Measurements from ENCODE around the gene UCN. TPM values are rescaled to one million over a fixed set of nuclear protein-coding genes. Genes with fewer than 3 reads are reported as not detected.
"Not testable (repeated sequence)": the region's sequence is repeated elsewhere in the genome, so short reads cannot be mapped to it uniquely, and the experiment has no call there.

UCN gene
- total RNA-seq, 2 experiments from 2014 or later, result 2.2 to 2.6 TPM

DNA sequence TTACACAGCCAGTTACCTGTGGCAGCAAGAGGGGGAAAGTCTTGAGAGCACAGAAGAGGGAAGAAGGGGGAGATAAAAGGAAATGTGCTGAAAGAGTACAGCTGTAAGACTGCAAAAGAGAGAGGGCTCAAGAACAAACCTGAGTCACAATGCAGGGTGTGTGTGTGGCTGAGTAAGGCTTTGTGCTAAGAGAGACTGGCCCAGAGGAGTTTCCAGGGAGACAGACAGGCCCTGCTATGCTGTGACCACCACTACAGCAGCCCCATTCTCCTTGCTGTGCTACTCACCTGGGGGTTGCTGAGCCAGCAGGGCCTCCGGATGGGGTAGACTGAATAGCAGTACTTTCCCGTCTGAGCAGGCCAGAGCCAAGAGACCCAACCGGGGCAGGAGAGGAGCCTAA is 27.1 kb upstream of the UCN start:
- Mint-ChIP-seq H3K27ac (no peak overlapping the region), H3K4me1 (ENCODE audit: low read depth) (no peaks in the 10 kb centered on the region), H3K4me3 (no peak overlapping the region), H3K9me3 (ENCODE audit: insufficient read depth) (no peaks in the 10 kb centered on the region), H3K36me3 (ENCODE audit: low read depth) (peaks cover 37% of the 10 kb centered on the region), H3K27me3 (ENCODE audit: low read depth) (no peaks in the 10 kb centered on the region)
- POLR2A ChIA-PET, result interaction anchor here (0.5 kb wide), 1 partner anchor 43 kb away, joined by 3 read pairs; no protein-coding TSS in a partner anchor
- DNase-seq (no peak), ATAC-seq (no peak)
- CTCF ChIA-PET, result no interaction called here

DNA sequence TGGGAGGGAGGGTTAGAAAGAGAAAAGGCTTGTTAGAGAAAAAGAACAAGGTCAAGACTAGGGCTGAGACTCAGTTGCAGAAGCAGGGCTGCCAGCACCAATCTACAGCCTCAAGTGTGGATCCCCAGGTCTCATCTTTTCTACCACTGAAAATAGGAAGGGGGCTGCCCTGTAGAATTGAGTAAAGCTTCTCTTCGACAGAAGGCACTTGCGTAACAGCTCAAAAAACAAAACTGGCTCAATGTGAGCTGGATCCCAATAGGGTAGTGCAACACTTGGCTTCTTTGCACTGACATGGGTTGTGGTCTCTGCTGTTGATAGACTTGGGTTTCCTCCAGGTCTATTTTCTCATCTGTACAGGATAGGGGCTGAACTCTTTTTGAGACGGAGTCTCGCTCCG is 16.5 kb upstream of the UCN start:
- H3K36me3 Mint-ChIP-seq (ENCODE audit: low read depth), result peaks cover 45% of the 10 kb centered on the region
- peak overlapping the region; percentile 4 for H3K27ac Mint-ChIP-seq
- peaks cover 22% of the 10 kb centered on the region for H3K4me1 Mint-ChIP-seq (ENCODE audit: low read depth)
- ChIA-PET CTCF (interaction anchor here (1.1 to 4.2 kb wide), 3 partner anchors 11 to 45 kb away, joined by 3 to 36 read pairs (median 13); partner anchors contain the start of genes EIF2B4 and SNX17), POLR2A (interaction anchor here (1.0 to 1.6 kb wide), 2 partner anchors 12 to 20 kb away, joined by 3 to 7 read pairs; no protein-coding TSS in a partner anchor)
- DNase-seq (no peak), ATAC-seq (no peak)
- no peak overlapping the region for H3K4me3 Mint-ChIP-seq
- H3K27me3 Mint-ChIP-seq (ENCODE audit: low read depth), result no peaks in the 10 kb centered on the region
- H3K9me3 Mint-ChIP-seq (ENCODE audit: insufficient read depth), result no peaks in the 10 kb centered on the region

DNA sequence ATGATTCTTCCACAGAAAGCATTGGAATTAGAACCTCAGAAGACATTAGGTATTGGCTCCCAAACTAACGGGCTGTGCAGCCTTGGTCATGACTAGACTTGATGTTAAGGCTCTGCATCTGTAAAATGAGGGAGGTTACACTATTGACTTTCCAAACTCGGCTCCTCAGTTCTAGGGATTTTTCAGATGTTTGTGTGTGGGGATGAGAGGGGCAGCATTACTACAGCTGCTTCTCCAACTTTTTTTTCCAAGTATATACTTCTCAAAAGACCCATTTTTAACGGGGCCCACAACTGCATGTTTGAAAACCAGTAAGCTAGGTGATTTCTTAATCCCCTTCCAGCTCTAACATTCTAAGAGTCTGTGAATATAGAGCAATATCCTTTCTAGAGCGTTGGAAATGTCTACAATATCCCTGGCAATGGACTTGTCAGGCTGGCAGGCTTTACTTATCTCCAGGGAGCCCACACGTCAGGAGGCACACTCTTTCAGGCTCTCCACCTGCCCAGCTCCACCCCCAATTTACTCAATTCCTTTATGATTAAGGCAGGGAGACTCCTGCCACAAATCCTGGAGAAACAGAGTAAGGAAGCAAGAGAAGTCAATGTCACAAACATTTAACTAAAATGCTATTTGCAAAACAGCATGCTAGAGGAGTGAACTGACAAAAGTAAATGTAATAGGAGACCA is 15.5 kb upstream of the UCN start:
- ATAC-seq (peak; percentile 4), DNase-seq (no peak)
- Mint-ChIP-seq H3K9me3 (ENCODE audit: insufficient read depth) (no peaks in the 10 kb centered on the region), H3K27ac (peak overlapping the region; percentile 98), H3K36me3 (ENCODE audit: low read depth) (peaks cover 38% of the 10 kb centered on the region), H3K4me1 (ENCODE audit: low read depth) (peaks cover 22% of the 10 kb centered on the region), H3K4me3 (peak overlapping the region; percentile 98), H3K27me3 (ENCODE audit: low read depth) (no peaks in the 10 kb centered on the region)
- POLR2A ChIA-PET, result interaction anchor here (0.6 to 2.4 kb wide), 12 partner anchors 10 to 305 kb away, joined by 3 to 15 read pairs (median 6); partner anchors contain the start of genes CCDC121, GPN1, GTF3C2 and ZNF513
- CTCF ChIA-PET, result interaction anchor here (1.3 to 4.2 kb wide), 7 partner anchors 10 to 190 kb away, joined by 3 to 36 read pairs (median 5); partner anchors contain the start of genes EIF2B4, PREB and SNX17

DNA sequence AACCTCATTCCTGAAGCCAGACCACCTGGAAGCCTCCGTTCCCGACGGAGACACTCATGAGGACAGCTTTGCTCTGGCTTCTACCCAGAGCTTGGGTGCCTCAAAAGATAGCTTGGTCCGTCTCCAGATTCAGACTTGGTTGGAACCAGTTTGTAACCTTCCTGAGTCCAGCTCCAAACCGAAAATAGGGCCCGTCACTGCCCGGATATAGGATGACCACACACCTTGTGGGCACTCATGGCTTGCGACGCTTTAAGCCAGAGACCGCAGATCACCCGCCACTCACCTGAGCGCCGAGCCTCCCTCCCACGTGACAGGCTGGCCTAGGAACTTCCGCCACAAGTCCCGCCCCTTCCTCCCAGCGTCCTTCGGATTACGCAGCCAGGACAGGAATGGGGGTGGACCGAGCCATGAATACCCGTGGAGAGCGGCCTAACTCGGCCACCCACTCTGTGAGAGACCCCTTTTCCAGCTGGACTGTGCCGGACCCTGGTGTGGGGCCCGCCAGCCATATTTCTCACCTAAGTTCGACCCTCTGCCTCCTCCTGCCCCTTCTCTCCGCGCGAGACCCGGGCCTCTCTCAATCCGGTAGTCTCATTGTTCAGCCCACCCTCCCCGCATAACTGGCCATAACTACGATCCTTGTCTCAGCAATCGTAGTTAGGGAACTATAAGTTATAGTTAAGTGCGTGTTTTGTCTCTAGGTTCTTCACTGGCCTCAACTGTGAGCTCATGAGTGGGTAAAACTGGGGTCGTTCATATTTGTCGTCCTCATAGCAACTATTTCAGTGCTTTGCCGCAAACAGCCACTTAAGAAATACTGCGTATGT is 14.7 kb upstream of the UCN start, which contains the start of gene MPV17:
TSS of gene MPV17 (minus strand) at position 332 of the 830 bp plus-strand sequence. CDS start 580 bp downstream, outside the sequence.
- H3K4me1 Mint-ChIP-seq (ENCODE audit: low read depth), result peaks cover 22% of the 10 kb centered on the region
- H3K27me3 Mint-ChIP-seq (ENCODE audit: low read depth), result no peaks in the 10 kb centered on the region
- ATAC-seq, result peak; percentile 96
- peaks cover 31% of the 10 kb centered on the region for H3K36me3 Mint-ChIP-seq (ENCODE audit: low read depth)
- DNase-seq, result peak; percentile 92
- no peaks in the 10 kb centered on the region for H3K9me3 Mint-ChIP-seq (ENCODE audit: insufficient read depth)
- H3K27ac Mint-ChIP-seq, result peak within 1 kb of the TSS; percentile 98
- ChIA-PET POLR2A (interaction anchor here (0.6 to 2.4 kb wide), 21 partner anchors 10 to 305 kb away, joined by 3 to 15 read pairs (median 4); partner anchors contain the start of genes CCDC121, EIF2B4, GPN1 and GTF3C2), CTCF (interaction anchor here (0.8 to 4.2 kb wide), 9 partner anchors 11 to 360 kb away, joined by 3 to 36 read pairs (median 4); partner anchors contain the start of genes EIF2B4, PREB and SNX17)
- H3K4me3 Mint-ChIP-seq, result peak within 1 kb of the TSS; percentile 98

DNA sequence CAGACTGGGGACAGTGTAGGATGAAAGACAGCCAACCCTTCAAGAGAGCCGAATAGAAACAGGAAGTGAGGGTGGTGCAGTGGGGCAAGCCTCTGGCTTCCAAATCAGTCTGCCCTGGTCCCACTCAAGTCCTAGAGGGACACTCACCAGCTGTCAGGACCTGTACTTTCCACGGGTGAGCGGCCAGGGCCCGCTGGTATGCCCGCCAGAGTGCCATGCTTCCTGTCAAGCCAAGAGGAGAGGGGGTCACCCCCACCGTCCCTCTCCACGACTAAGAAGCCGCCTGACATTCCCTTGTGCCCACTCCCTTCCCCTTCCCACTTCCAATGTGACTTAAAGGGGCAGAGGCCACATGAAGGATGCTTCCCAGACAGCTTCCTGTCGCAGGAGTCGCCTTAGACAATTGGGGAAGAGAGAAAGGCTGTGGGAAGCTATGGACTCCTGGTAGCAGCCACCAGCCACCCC is 14.1 kb upstream of the UCN start:
- ChIA-PET POLR2A (interaction anchor here (0.7 to 2.4 kb wide), 15 partner anchors 11 to 251 kb away, joined by 3 to 15 read pairs (median 4); partner anchors contain the start of genes EIF2B4, GTF3C2, NRBP1 and OST4), CTCF (interaction anchor here (0.8 to 4.2 kb wide), 8 partner anchors 11 to 361 kb away, joined by 3 to 36 read pairs (median 4); partner anchors contain the start of genes EIF2B4, PREB and SNX17)
- ATAC-seq, result peak; percentile 47
- Mint-ChIP-seq H3K27ac (peak overlapping the region; percentile 98), H3K9me3 (ENCODE audit: insufficient read depth) (no peaks in the 10 kb centered on the region), H3K27me3 (ENCODE audit: low read depth) (no peaks in the 10 kb centered on the region), H3K4me3 (peak overlapping the region; percentile 98), H3K4me1 (ENCODE audit: low read depth) (peaks cover 22% of the 10 kb centered on the region), H3K36me3 (ENCODE audit: low read depth) (peaks cover 27% of the 10 kb centered on the region)
- peak; percentile 36 for DNase-seq

DNA sequence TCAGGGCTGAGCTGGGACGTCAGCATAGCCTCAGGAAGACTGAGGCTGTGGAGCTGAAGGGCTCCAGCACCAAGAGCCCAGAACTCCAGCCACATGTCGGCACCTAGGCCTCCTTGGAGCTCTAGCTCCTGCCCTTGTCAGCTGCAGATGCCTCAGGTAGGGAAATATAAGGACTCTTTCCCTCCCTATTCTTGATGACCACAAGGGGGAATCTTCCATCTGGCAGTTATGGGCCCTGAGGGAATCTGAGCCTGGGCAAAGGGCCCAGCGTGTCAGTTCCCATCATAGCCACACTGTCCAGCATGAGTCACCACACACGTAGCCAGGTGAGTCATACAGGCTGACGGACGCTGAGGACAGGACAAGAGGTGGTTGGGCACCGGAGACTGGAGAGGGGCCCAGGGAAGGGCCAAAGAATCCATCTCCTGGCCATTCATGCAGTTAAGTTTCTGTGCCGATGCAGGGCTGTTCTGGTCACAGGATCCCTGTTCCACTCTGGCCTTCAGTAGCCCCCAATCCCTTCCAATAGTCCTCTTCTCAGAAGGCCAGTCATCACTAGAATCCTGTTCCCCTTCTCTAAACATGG is 12.8 kb upstream of the UCN start:
- Mint-ChIP-seq H3K27me3 (ENCODE audit: low read depth) (no peaks in the 10 kb centered on the region), H3K27ac (no peak overlapping the region), H3K36me3 (ENCODE audit: low read depth) (peaks cover 16% of the 10 kb centered on the region), H3K4me3 (no peak overlapping the region), H3K4me1 (ENCODE audit: low read depth) (peaks cover 22% of the 10 kb centered on the region), H3K9me3 (ENCODE audit: insufficient read depth) (no peaks in the 10 kb centered on the region)
- CTCF ChIA-PET, result interaction anchor here (1.2 to 4.2 kb wide), 5 partner anchors 10 to 110 kb away, joined by 3 to 36 read pairs (median 3); partner anchors contain the start of genes EIF2B4 and SNX17
- DNase-seq (no peak), ATAC-seq (no peak)
- POLR2A ChIA-PET, result no interaction called here

DNA sequence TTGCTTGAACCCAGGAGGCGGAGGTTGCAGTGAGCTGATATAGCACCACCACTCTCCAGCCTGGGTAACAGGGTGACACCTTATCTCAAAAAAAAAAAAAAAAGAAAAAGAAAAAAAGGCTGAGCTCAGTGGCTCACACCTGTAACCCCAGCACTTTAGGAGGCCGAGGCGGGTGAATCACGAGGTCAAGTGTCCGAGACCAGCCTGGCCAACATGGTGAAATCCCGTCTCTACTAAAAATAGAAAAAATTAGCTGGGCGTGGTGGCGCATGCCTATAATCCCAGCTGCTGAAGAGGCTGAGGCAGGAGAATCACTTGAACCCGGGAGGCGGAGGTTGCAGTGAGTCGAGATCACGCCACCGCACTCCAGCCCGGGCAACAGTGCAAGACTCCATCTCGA is 11.6 kb upstream of the UCN start:
- CTCF ChIA-PET; ATAC-seq; H3K4me3 Mint-ChIP-seq; H3K27me3 Mint-ChIP-seq (ENCODE audit: low read depth); H3K36me3 Mint-ChIP-seq (ENCODE audit: low read depth); H3K27ac Mint-ChIP-seq; DNase-seq; H3K9me3 Mint-ChIP-seq (ENCODE audit: insufficient read depth); POLR2A ChIA-PET: not testable (repeated sequence)
- peaks cover 22% of the 10 kb centered on the region for H3K4me1 Mint-ChIP-seq (ENCODE audit: low read depth)

DNA sequence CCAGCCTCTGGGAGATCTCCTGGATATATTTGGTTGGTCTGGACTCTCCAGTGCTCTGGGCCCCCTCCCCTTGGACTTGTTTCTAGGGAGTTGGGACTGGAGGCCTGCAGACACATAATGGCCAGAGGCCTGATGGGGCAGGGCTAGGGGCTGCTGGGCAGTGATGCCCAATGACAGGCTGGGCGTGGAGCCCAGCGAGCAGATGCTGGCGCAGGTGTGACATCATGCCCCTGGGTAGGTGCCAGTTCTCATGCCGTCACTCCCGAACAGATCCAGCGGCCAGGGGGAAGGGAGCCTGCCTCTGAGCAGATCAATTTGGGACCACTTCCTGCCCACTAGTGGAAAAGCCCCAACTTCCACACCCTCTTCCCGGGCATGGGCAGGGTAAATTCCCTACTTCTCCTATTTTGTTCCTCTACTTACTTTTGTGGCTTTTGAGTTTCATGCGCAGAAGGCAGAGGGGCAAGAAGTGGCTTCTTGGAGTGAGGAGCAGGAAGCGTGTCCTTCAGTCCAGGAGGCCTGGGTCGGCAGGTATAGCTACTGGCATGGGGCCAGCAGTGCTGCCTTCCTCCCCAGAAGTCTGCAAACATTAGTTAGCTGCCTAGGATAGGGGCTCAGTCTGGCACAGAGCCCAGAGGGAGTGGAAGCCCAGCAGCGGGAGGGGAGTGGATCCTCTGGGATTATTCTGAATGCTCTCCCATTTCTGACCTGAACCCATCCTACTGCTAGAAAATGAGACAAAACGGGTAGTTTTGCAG is 8.6 kb upstream of the UCN start:
- Mint-ChIP-seq H3K27ac (no peak overlapping the region), H3K4me3 (no peak overlapping the region), H3K4me1 (ENCODE audit: low read depth) (peaks cover 6% of the 10 kb centered on the region), H3K27me3 (ENCODE audit: low read depth) (no peaks in the 10 kb centered on the region), H3K9me3 (ENCODE audit: insufficient read depth) (no peaks in the 10 kb centered on the region), H3K36me3 (ENCODE audit: low read depth) (peaks cover 2% of the 10 kb centered on the region)
- ATAC-seq (no peak), DNase-seq (no peak)
- ChIA-PET CTCF (interaction anchor here (1.0 to 1.5 kb wide), 2 partner anchors 13 to 53 kb away, joined by 3 read pairs; no protein-coding TSS in a partner anchor), POLR2A (no interaction called here)

DNA sequence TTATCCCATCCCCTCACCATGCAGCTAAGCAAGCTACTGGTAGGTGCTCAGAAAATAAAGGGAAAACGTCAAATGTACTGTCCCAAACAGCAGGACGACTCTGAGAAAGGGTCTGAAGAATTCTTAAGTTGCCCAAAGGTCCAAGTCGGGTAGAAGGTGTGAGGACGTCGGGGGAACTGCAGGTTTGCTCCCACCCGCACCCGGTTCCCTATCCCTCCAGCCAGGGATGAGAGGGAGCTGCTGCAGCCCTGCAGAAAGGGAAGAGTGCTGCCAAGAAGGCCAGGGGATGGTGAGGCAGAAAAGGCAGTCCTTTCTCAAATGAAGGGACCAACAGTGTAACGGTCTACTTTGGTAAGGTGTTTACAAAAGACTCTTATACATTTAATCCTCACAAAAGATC is 6.9 kb upstream of the UCN start:
- H3K4me3 Mint-ChIP-seq, result no peak overlapping the region
- POLR2A ChIA-PET, result no interaction called here
- no peak for DNase-seq
- CTCF ChIA-PET, result interaction anchor here (1.4 kb wide), 1 partner anchor 12 kb away, joined by 6 read pairs; no protein-coding TSS in a partner anchor
- H3K27ac Mint-ChIP-seq, result no peak overlapping the region
- no peaks in the 10 kb centered on the region for H3K27me3 Mint-ChIP-seq (ENCODE audit: low read depth)
- ATAC-seq, result no peak
- no peaks in the 10 kb centered on the region for H3K4me1 Mint-ChIP-seq (ENCODE audit: low read depth)
- no peaks in the 10 kb centered on the region for H3K9me3 Mint-ChIP-seq (ENCODE audit: insufficient read depth)
- H3K36me3 Mint-ChIP-seq (ENCODE audit: low read depth), result peaks cover 5% of the 10 kb centered on the region

DNA sequence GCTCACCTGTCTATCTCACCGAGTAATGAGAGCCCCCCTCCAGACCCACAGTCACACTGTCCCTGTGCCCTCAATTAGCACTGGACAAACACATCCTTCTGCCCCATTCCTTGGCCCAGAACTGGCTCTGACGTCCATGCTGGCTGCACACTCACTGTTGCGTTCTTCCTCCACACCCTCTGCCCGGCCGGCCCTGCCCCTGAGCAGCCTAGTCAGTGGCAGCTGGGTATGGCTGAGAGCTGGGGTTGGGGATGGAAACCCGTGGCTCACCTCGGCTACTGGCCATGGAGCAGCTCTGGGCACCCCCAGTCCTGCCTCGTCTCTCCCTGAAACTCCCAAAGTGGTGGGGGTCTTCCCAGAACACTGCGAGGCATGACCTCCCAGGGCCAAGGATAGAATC is 6.5 kb upstream of the UCN start:
- H3K9me3 Mint-ChIP-seq (ENCODE audit: insufficient read depth), result no peaks in the 10 kb centered on the region
- ATAC-seq (no peak), DNase-seq (no peak)
- no peaks in the 10 kb centered on the region for H3K27me3 Mint-ChIP-seq (ENCODE audit: low read depth)
- ChIA-PET POLR2A (no interaction called here), CTCF (interaction anchor here (1.4 kb wide), 1 partner anchor 12 kb away, joined by 6 read pairs; no protein-coding TSS in a partner anchor)
- H3K4me1 Mint-ChIP-seq (ENCODE audit: low read depth), result no peaks in the 10 kb centered on the region
- no peak overlapping the region for H3K27ac Mint-ChIP-seq
- H3K36me3 Mint-ChIP-seq (ENCODE audit: low read depth), result peaks cover 6% of the 10 kb centered on the region
- no peak overlapping the region for H3K4me3 Mint-ChIP-seq

Data from activated CD8-positive, alpha-beta T cell treated with anti-CD3 and anti-CD28 coated beads, Interleukin-2, amount 10 ng/mL, durations not matched to agents 7 days and 5 days (primary cell).